CD4-positive, alpha-beta T cell treated with Interleukin-12 subunit alpha and Interleukin-12 subunit beta, for 1 hour (primary cell): ENCODE data around the gene TOB1.
A peak's percentile ranks its signal among the peaks of the same experiment; 100 is the strongest.

Experiments
- DNase-seq: peaks from one replicate; pipeline ENCODE4 v3.0.0-alpha.2; 2020

Gene TOB1

DNA sequence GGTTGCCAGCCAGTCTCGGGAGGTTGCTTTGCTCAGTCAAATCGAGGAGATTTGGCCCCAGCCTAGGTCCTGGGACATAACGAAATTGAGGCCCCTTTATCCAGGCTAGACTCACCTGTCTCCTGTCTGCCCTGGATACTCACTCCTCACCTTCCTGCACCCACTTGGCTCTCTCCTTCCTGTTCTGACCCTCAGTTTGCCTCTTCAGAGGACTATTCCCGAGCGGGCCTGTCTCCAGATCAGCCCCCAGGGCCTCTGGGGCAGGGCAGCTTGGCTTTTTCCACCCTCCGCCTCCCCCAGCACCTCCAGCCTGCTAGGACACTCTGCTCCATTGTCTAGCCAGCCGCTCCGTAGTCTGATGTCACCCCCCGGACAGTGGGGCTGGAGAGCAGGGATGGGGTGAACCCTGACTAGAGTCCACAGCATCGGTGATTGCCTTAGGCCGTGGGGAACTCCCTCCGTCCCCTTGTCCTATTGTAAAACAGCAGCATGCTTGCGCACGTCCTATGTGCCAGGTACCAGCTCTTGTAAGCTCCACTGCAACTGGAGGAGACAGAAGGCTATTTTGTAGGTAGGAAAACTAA, 21.9 kb downstream of the TOB1 start:
- DNase-seq: no peak

DNA sequence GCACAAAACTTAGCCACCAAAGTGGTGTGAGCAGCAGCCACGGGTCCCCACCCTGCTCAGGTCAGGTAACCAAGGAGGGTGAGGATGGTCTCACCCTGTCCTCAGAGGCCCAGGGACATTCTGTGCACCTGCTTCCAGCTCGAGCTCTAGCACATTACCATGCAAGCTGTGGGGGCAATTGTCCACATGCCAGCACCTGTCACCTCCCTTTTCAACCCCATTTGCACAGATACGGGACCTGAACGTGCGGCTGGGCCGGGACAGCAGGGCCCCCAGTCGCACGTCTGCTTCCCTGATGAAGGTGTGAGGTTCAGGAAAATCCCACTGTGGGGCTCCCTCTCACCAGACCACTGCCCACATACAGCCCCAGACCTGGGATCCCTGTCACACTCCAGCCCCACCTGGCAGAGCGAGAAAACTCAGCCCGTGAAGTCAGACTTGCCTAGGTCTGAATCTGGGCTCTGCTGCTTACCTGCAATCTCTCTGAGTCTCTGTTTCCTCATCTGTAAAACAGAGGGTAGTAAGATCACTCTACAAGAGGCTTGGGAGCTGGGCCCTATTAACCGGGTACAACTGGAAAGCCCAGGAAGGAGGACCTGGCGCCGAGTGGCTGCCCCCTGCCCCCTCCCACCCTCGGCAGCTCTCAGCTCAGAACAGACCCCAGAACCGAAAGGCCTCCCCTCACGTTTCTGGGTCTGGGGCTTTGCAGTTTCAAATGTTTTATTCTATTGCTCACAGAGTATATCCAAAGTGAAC, 22.8 kb downstream of the TOB1 start:
- no peak for DNase-seq

DNA sequence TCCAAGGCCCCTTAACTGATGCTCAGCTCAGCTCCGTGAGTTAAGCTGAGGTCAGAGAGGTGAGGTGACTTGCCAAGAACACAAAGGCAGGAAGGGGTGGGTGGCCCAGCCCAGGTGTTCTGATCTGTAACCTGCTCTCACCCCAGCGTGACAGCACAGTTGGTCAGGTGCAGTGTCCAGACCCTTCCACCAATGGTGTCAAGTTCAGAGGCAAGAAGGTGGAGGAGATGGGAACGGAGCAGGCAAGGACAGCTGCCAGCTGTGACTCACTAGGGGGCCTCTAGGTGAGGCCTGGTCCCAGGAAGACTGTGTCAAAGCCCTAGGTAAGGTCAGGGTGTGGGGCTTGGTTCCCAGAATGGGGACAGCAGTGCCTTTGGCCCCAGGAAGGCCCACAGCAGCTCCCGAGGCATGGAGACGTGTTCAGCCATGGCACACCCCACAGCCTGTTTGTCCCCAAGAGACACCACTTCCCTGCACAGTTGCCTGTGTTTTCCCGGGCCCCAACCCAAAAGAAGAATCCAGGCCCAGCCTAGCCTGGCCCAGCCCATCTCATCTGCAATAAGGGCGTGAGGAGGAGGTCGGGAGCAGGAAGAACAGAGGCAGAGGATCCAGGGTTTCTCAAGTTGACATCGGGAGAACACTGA, 23.5 kb downstream of the TOB1 start:
- DNase-seq: no peak

DNA sequence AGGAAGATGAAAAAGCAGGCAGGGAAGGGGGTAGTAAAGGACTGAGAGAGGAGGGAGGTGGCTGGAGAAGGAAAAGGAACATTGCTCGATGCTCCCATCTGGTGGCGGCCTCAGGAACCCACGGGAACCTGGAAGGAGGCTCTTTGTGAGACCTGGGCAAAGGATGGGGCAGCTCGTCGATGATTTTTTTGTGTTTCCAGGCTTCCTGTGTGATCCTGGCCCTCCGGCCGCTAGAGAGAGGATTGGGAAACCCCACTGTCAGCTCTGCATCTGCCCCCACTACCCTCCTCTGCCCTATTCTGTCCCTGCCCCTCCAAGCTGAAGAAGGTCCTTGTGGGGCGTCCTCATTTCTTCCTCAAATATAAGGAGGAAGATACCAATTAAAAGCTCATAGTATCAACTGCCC, 24.2 kb downstream of the TOB1 start:
- peak; percentile 59 for DNase-seq

DNA sequence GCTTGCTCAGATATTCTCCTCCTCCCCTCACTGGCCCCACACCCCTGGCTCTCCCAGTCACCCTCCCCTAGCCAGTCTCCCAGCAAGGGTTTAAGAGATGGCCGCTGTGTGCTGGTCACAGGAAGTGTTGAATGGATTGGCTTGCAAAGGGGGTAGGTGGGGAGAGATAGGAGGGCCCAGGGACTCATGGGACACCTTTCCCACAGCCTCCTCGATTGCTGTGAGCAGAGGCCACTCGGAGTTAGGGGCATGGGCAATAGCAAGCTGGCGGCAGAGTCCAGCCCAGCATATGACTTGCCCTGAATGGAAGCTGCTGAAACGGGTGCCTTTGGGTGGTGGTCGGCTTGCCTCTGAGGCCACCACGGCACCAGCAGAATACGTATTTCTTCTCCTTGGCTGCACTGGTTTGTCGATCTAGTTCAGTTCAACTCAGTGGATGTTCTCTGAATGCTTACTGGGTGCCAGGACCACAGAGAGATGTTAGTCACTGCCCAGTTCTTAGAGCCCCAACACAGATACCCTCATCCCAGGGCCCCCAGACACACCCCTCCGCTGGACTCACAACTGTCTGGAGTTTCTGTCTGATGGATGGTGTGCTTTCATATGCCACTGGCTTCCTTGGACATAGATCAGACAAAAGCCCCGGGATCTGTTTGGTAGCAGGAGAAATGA, 24.7 kb downstream of the TOB1 start:
- DNase-seq: no peak

DNA sequence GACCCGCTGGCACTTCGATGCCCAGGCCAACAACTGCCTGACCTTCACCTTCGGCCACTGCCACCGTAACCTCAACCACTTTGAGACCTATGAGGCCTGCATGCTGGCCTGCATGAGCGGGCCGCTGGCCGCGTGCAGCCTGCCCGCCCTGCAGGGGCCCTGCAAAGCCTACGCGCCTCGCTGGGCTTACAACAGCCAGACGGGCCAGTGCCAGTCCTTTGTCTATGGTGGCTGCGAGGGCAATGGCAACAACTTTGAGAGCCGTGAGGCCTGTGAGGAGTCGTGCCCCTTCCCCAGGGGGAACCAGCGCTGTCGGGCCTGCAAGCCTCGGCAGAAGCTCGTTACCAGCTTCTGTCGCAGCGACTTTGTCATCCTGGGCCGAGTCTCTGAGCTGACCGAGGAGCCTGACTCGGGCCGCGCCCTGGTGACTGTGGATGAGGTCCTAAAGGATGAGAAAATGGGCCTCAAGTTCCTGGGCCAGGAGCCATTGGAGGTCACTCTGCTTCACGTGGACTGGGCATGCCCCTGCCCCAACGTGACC, 25.8 kb downstream of the TOB1 start:
- no peak for DNase-seq

DNA sequence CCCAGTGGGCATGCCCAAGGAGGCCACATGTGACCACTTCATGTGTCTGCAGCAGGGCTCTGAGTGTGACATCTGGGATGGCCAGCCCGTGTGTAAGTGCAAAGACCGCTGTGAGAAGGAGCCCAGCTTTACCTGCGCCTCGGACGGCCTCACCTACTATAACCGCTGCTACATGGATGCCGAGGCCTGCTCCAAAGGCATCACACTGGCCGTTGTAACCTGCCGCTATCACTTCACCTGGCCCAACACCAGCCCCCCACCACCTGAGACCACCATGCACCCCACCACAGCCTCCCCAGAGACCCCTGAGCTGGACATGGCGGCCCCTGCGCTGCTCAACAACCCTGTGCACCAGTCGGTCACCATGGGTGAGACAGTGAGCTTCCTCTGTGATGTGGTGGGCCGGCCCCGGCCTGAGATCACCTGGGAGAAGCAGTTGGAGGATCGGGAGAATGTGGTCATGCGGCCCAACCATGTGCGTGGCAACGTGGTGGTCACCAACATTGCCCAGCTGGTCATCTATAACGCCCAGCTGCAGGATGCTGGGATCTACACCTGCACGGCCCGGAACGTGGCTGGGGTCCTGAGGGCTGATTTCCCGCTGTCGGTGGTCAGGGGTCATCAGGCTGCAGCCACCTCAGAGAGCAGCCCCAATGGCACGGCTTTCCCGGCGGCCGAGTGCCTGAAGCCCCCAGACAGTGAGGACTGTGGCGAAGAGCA, 26.4 kb downstream of the TOB1 start:
- no peak for DNase-seq

DNA sequence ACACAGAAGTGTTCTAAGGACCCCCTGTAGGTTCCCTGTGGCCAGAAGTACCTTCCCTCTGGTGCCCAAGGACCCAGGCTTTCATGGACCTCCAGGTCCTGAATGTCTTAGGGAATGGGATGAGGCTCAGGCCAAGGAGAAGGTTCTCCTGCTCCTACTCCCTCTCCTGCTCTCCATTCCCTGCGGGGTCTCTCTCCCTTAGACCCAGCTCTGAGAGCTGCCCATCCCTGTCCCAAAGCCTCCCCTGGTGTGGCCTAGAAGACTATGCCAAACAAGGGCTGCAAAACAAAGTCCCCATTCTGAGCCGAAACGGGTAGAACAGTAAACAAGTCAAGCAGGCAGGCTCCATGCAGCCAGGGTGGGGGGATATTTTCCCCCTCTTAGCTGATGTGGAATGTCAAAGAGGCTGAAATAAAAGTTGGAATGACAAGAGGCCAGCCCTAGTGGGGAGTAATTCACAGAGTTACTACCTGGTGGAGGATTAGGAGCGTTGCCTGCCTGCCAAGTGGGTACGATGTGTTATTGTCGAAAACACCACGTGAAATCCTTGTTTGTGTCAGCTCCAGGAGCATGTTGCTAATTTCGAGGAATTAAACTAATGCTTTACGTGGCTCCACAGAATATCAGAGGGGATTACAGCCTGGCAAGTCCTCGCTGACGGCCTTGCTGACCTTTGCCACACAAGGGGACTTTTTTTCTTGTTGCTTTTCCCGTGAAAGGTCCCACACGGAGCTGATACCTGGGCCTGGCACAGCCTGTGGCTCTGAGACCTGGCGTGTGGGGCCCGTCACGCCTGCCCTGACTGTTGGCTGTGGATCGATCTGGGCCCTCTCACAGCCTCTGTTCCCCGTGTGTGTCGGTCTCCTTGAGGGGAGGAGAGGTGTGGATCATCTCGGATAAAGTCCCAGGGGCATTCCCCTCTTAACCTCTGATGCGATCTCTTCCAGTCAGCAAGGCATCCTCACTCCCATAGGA, 27.9 kb downstream of the TOB1 start:
- no peak for DNase-seq

DNA sequence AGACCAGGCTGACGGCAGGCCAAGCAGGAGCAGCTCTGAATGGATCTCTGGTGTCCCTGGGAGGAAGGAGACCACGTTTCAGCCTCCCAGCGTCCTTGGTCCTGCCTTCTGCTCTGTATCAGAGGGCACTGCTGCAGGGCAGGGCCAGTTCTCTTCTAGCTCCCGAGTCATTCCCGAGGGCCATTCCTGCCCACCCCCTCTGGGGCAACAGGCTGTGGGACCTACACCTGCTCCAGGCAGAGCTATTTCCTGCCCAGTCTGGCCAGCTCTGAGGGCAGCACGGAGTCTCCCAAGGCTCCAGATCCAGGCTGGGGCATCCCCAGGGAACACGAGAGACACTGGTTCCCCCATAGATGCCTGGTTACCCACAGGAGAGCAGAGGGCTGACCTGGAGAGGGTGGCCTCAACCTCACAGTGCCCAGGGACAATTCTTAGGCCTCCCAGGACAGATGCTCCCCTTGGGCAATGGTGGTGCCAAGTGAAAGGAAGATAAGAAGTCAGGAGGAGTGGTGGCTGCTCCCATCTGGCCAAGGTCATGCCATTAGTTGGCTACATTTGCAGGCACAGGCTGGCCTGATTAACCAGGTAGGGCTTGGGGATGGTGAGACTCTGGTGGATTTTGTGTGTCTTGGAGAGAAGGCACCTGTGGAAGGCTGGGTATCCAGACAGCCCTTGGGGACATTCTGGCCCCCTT, 28.7 kb downstream of the TOB1 start:
- DNase-seq: no peak

DNA sequence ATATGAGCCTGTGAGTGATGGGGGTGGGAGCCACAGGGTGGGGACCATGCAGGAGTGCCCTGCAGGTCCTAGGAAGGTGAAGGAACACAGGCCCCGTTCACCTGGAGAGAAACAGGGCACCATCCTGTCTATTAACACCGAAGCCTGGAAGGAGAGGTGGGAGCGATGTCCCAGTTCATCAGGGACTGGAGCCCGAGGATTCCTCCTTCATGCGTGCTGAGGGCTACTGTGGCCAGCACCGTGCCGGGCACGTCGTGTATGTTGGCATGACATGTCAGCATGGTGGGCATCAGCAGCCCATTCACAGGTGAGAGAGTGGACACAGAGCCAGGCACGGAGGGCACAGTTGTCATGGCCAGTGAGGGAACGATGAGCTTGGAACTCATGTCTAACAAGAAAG, 29.3 kb downstream of the TOB1 start:
- DNase-seq: no peak

DNA sequence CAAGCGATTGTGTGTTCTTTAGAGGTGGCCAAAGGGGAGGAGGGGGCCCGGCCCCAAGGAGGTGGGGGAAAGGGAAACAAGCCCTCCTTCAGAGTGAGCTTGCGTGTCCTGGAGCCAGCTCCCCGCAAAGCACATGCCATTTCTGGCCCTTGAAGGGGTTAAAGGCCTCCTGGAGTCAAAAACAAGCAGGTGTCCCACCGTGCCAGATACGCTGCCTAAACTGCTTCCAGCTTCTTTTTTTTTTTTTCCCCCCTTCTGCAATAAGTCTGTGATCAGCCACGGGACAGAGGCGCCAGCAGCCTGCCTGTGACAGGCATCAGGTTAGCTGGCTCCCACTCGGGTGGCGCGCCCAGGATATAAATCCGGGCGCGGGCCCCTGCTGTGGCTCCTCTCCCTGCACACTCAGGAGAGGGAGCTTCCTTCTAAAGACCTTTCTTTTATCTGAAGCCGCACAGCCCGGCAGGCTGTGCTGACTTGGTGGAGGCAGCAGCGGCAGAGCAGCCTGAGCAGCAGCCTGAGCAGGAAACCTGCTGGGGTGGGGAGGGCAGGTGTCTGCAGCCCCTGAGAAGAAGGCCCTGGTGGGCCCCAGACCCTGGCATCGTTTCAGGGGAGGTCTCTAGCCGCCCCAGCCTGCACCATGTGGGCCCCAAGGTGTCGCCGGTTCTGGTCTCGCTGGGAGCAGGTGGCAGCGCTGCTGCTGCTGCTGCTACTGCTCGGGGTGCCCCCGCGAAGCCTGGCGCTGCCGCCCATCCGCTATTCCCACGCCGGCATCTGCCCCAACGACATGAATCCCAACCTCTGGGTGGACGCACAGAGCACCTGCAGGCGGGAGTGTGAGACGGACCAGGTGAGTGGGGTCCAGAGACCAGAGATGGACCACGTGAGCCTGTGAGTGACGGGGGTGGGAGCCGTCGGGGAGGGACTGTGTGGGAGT, 30.6 kb downstream of the TOB1 start, which contains the start of gene WFIKKN2:
WFIKKN2 (plus strand) TSS at position 286 of the 934 bp plus-strand sequence; CDS start at position 638, 352 bp downstream.
- no peak for DNase-seq

DNA sequence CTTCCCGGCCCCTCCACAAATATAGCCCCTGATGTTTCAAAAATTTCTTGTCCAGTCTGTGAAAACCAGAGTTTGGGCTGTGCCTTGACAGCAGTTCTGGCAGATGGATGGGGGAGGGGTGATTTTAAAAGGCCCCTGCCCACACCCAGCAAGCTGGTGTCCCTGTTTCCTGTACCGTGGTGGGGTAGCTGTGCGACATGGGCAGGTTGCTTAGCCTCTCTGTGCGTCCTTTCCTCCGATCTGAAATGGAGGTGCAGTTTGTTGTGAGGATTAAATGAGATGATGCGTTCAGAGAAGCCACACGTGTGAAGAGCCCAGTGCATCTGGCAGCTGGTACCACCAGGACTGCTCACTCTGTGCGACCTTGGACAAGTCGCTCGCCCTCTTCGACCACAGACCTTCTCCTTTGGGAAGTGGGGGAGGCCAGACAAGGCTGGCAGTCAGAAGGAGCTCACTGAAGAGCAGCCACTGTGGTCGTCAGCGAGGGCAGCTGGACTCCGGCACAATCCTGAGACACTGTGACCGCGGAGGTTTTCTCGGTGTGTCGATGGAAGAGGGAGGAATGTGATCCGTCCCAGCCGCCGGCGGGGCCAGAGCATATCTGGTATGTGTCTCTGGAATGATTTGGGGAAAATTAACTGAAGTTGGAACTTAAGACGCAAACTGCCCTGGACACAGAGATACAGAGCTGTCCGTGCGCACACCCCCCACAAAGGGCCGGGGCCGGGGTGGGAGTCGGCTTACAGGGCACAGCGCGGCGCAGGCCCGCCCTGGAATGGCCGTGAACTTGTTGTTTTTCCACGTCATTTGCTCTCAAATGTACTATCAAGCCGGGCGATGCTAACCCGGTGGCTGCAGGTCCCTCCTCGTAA, 31.5 kb downstream of the TOB1 start:
- DNase-seq: no peak

DNA sequence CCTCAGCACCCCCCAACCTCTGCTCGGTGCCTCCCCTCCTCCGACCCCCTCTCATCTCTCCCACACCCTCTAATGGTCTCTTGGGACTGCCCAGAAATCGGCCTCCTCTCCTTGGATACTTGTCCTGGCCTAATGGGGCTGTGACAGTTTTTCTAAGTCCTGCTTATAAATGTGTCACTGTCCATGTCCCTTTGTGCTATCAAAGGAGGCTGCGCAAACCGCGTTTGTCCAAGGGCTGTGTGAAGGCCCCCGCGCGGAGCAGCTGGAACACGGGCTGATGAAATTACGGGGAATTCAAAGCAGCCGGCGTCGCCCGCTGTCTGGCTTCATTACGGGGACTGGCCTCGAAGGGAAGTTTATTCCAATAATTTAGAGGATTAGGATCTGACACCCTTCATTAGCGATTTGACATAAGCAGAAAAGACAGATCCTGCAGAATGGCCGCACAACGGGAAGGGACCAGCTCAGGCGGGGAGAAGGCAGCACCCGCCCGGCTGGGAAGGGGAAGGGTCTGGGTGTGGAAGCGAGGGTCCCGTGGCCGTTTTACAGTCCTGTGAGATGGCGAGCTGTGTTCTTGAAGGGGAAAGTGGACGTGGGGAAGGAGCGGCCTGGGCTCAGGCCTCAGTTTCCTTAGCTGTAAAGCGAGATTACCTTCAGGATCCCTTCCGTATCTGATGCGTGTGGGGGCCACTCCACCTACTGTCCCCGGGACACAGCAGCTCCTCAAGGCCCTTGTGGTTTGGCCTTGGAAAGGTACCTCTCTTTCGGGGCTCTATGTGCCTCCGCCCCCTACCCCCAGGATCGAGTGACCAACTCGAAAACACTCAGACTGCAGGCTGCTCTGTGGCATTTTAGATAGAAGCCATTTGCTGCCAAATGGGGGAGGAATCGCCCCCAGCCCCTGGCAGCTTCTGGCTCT, 32.4 kb downstream of the TOB1 start:
- no peak for DNase-seq

DNA sequence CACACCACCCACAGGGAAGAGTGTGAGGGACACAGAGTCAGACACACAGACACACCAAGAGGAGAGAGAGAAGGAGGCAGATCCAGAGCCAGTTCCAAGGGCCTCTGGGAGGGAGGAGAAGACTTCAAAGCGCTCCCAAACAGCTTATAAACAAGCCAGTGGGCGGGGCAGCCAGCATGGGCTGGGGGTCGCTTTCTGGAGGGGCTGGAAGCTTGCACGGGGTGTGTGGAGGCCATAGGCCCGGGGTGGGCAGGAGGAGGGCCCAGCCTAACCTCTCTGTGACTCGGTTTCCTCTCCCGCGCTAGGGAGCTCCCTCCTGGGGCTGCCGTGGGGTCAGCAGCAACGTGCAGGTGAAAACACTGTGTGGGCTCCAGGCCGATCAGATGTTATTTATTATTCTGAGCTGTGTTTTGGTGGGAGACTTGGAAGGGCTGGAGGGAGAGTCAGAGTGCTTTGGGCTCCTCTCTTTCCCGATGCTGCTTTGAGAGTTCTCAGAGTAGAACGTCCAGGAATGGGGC, 33.2 kb downstream of the TOB1 start:
- no peak for DNase-seq

DNA sequence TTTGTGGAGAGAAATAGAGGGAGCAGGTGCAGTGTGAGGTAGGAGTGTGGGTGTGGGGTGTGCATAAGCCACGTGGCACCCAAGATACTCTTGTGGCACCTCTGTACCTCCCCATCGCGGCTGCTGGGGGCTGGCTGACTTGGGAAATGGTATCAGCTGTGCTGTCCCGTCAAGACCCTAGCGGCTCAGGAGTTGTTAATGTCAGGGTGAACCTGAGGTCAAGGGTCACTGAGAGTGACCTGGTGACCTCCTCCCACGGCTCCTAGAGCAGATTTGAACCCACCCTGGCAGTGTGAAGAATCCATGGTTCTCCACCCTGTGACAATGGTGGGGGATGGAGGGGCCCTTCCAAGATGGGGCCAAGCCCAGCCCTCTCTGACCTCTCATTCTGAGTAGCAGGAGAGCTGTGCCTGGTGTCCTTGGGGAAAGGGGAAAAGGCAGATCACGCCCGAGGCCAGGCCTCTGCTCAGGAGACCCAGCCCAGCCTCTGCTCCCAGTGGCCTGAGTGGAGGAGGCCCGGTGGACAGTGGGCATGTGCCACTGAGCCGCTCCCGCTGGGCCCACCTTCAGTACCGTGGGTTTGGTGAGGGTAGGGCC, 33.8 kb downstream of the TOB1 start:
- DNase-seq: no peak

DNA sequence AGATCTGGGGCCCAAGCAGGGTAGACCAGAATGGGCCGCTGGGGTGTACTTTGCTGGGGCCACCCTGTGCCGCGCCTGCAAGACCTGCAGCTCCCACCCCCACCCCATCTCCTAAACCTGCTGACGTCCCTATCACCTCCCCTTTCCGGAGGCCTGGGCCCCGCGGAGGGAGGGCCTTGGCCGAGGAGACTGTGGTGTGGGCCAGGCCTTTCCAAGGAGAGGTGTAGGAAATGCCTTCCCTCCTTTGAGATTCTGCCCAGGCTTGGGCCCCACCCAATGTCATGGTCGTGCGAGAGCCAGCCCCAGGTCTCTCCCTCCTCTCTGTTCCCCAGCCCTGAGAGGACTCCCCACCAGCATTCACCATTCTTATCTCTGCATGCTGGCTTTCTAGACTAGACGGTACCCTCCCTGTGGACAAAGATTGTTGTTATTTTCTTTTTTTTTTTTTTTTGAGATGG, 34.7 kb downstream of the TOB1 start:
- no peak for DNase-seq

DNA sequence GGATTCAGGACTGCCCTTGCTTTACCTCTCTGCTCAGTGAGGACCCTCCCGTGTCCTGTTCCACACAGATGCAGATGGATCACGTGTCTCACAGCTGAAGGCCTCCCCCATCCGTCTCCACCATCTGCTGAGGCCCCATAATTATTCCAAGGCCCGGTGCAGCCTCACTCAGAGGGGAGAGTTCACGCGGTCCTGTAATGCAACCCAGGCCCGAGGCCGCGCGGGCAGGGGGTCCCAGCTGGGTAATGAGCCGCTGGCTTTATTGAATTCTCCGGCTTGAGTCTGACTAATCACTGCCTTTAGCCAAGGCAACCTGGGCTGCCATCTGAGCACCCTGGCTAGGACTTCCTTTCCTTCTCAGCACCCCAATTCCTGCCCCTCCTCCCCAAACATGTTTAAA, 35.2 kb downstream of the TOB1 start:
- DNase-seq: no peak
